MCF 10A (cell line): Measurements from ENCODE around the gene LYSMD3. TPM values are rescaled to one million over a fixed set of nuclear protein-coding genes. Genes with fewer than 3 reads are reported as not detected.

Experiments
- BruUV-seq: library from RNA; stranded (reverse); fragments of 400-500 nt; replicated peaks from 2 replicates; lab custom pipeline; 2021; lab: Mats Ljungman, UMichigan
- CTCF ChIA-PET: fragments of 300-600 bp; sonication (Branson Sonifier 250); formaldehyde crosslinking; extraction: SDS; loops from one replicate; lab custom pipeline; 2021; ENCODE audit warnings: antibody characterized with exemption, inconsistent platforms; lab: Yijun Ruan, JAX
- POLR2A ChIA-PET: fragments of 300-600, 350-650 bp; sonication (Branson Sonifier 250); formaldehyde crosslinking; extraction: SDS; loops from one replicate; lab custom pipeline; 2020; ENCODE audit warnings: antibody characterized with exemption, inconsistent platforms; lab: Yijun Ruan, JAX
- DNase-seq: peaks from one replicate; pipeline ENCODE4 v3.0.0-alpha.2; 2018; ENCODE audit not compliant: unreplicated experiment
- H3K27ac Mint-ChIP-seq: one replicate; pipeline ENCODE4 v1.8.0; 2022; ENCODE audit warnings: mild to moderate bottlenecking, low read depth, mixed read lengths; ENCODE audit not compliant: unreplicated experiment
- H3K27me3 Mint-ChIP-seq: one replicate; pipeline ENCODE4 v1.8.0; 2022; ENCODE audit warnings: mixed read lengths; ENCODE audit not compliant: insufficient read depth, unreplicated experiment
- H3K36me3 Mint-ChIP-seq: one replicate; pipeline ENCODE4 v1.8.0; 2022; ENCODE audit warnings: mild to moderate bottlenecking, moderate library complexity, mixed read lengths; ENCODE audit not compliant: insufficient read depth, unreplicated experiment
- H3K4me1 Mint-ChIP-seq: one replicate; pipeline ENCODE4 v1.8.0; 2022; ENCODE audit warnings: mixed read lengths; ENCODE audit not compliant: insufficient read depth, unreplicated experiment
- H3K4me3 Mint-ChIP-seq: one replicate; pipeline ENCODE4 v1.8.0; 2022; ENCODE audit warnings: mild to moderate bottlenecking, moderate library complexity, mixed read lengths; ENCODE audit not compliant: unreplicated experiment
- H3K9me3 Mint-ChIP-seq: one replicate; pipeline ENCODE4 v1.8.0; 2022; ENCODE audit warnings: mixed read lengths; ENCODE audit not compliant: unreplicated experiment
- intact Hi-C: fragments of 100-400 bp; cut with micrococcal nuclease; formaldehyde crosslinking; loops from 2 replicates; pipeline ENCODE4 v1.14.1; 2022
- total RNA-seq: library from RNA; stranded (reverse); gene quantifications from 2 replicates; pipeline ENCODE4 v1.2.3, GENCODE V29; 2022
- TF ChIP-seq, protein P1 (sequence below): fragments of 200-600 bp; IDR thresholded peaks from one replicate; pipeline ENCODE4 v1.8.0; 2022; ENCODE audit warnings: antibody characterized with exemption, mild to moderate bottlenecking; ENCODE audit not compliant: unreplicated experiment

The LYSMD3 gene
- total RNA-seq, 1 experiment from 2014 or later: 27.4 TPM

GRCh38 chr5:90545511-90545910 lies 16.1 kb upstream of the LYSMD3 start:
- peaks cover 89% of the 10 kb centered on the region for H3K27me3 Mint-ChIP-seq
- ChIA-PET POLR2A (interaction anchor here (0.5 to 1.3 kb wide), 3 partner anchors 11 to 210 kb away, joined by 3 read pairs; no protein-coding TSS in a partner anchor), CTCF (interaction anchor here (1.1 to 1.4 kb wide), 2 partner anchors 16 to 59 kb away, joined by 4 read pairs; partner anchors contain the start of gene LYSMD3)
- H3K4me1 Mint-ChIP-seq: no peaks in the 10 kb centered on the region
- TF ChIP-seq, protein P1, sequence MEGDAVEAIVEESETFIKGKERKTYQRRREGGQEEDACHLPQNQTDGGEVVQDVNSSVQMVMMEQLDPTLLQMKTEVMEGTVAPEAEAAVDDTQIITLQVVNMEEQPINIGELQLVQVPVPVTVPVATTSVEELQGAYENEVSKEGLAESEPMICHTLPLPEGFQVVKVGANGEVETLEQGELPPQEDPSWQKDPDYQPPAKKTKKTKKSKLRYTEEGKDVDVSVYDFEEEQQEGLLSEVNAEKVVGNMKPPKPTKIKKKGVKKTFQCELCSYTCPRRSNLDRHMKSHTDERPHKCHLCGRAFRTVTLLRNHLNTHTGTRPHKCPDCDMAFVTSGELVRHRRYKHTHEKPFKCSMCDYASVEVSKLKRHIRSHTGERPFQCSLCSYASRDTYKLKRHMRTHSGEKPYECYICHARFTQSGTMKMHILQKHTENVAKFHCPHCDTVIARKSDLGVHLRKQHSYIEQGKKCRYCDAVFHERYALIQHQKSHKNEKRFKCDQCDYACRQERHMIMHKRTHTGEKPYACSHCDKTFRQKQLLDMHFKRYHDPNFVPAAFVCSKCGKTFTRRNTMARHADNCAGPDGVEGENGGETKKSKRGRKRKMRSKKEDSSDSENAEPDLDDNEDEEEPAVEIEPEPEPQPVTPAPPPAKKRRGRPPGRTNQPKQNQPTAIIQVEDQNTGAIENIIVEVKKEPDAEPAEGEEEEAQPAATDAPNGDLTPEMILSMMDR: no peak
- no peak overlapping the region for H3K4me3 Mint-ChIP-seq
- no peak for DNase-seq
- no TSS peak for BruUV-seq
- no peaks in the 10 kb centered on the region for H3K9me3 Mint-ChIP-seq
- no peak overlapping the region for H3K27ac Mint-ChIP-seq
- intact Hi-C loops: no loop called here
- no peaks in the 10 kb centered on the region for H3K36me3 Mint-ChIP-seq

- Mint-ChIP-seq H3K36me3 (no peaks in the 10 kb centered on the region), H3K27ac (no peak overlapping the region), H3K4me1 (no peaks in the 10 kb centered on the region), H3K9me3 (no peaks in the 10 kb centered on the region), H3K27me3 (peaks cover 97% of the 10 kb centered on the region), H3K4me3 (no peak overlapping the region)
- CTCF ChIA-PET: interaction anchor here (1.5 kb wide), 1 partner anchor 13 kb away, joined by 5 read pairs; no protein-coding TSS in a partner anchor
- TF ChIP-seq, protein P1: no peak
- intact Hi-C loops: no loop called here
- DNase-seq: no peak
- POLR2A ChIA-PET: interaction anchor here (0.7 kb wide), 1 partner anchor 54 kb away, joined by 3 read pairs; no protein-coding TSS in a partner anchor
- BruUV-seq: no TSS peak
Observed at GRCh38 chr5:90542827-90543519, 13.6 kb upstream of the LYSMD3 start.

DNA sequence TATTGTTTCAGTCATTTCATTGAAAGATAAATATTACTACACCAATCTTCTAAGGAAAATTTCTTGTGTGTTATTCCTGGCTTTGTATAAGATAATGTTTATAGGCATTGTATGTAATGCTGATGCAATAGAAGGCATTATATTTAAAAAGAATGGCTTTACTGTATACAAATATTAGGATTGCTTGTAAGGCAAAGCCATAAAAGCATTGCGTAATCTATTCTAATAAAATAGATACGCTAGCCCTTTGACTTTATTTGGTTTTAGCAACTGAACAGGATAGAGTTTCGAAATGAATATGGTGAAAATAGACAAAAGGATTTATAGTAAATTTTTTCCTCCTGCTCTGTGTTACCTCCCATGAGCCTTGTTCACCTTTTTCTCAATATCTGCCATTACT lies 5.5 kb upstream of the LYSMD3 start:
- H3K36me3 Mint-ChIP-seq: no peaks in the 10 kb centered on the region
- ChIA-PET CTCF (interaction anchor here (0.9 kb wide), 1 partner anchor 95 kb away, joined by 3 read pairs; no protein-coding TSS in a partner anchor), POLR2A (interaction anchor here (0.6 kb wide), 1 partner anchor 1424 kb away, joined by 5 read pairs; no protein-coding TSS in a partner anchor)
- no peak for DNase-seq
- no peak overlapping the region for H3K4me3 Mint-ChIP-seq
- H3K27me3 Mint-ChIP-seq: peaks cover 81% of the 10 kb centered on the region
- no peak overlapping the region for H3K27ac Mint-ChIP-seq
- BruUV-seq: no TSS peak
- TF ChIP-seq, protein P1: no peak
- H3K4me1 Mint-ChIP-seq: no peaks in the 10 kb centered on the region
- no peaks in the 10 kb centered on the region for H3K9me3 Mint-ChIP-seq
- intact Hi-C loops: loop anchor here (5.0 kb wide), 2 partner anchors 247 to 268 kb away; no protein-coding TSS in a partner anchor

DNA sequence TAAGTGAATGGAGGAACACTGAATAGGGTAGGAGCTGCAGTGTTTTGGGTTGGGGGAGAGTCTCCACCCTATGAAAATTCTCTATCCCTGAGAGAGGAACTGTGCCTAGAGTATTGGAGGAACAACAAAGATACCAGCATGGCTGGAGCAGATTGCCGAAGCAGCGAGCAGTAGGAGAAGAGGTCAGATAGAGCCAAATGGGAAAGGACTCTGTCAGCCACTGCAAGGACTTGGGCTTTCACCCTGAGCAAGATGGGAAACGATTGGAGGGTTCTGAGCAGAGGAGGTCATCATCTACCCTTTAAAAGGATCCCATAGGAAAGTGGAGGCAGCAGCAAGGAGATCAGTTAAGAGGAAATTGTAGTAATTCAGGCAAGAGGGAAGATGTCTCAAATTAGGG lies 4.4 kb upstream of the LYSMD3 start:
- Mint-ChIP-seq H3K9me3 (no peaks in the 10 kb centered on the region), H3K27ac (no peak overlapping the region), H3K4me3 (no peak overlapping the region), H3K27me3 (peaks cover 70% of the 10 kb centered on the region), H3K36me3 (no peaks in the 10 kb centered on the region), H3K4me1 (no peaks in the 10 kb centered on the region)
- DNase-seq: no peak
- POLR2A ChIA-PET: interaction anchor here (2.6 kb wide), 1 partner anchor 124 kb away, joined by 12 read pairs; the partner anchor contains the start of gene CETN3
- TF ChIP-seq, protein P1: no peak
- CTCF ChIA-PET: no interaction called here
- intact Hi-C loops: loop anchor here (5.0 kb wide), 2 partner anchors 249 to 266 kb away; no protein-coding TSS in a partner anchor
- BruUV-seq: no TSS peak
